ENCODE measurements around the gene PLEKHO1.

GRCh38 chr1:150121236-150121862 lies 28.4 kb upstream of the PLEKHO1 start:
- TF ChIP-seq CTCF (IDR thresholded peaks at IDR 0.05) (no peak), POLR2A (IDR thresholded peaks at IDR 0.05) (no peak)

Data from adrenal gland (tissue), 5 donors.